Astrocyte of the spinal cord (primary cell): ENCODE data around the gene KIRREL2.
"Not testable (repeated sequence)": the region's sequence is repeated elsewhere in the genome, so short reads cannot be mapped to it uniquely, and the experiment has no call there.

ENCODE experiments used
- DNase-seq: peaks from one replicate; pipeline ENCODE4 v3.0.0; 2011; ENCODE audit warnings: low read depth, low spot score
- H3K4me3 ChIP-seq: 2 replicates; pipeline ENCODE4 v1.5.1; 2011; ENCODE audit warnings: low read depth, mild to moderate bottlenecking, low read length, moderate library complexity
- CTCF ChIP-seq: IDR thresholded peaks from 2 replicates; pipeline ENCODE4 v1.5.1; 2012; ENCODE audit warnings: low read depth, mild to moderate bottlenecking, low read length, inconsistent platforms
- in situ Hi-C: cut with HindIII; loops from 2 replicates; pipeline ENCODE4 v1.10.0; 2017; ENCODE audit warnings: low sequenced_read_pairs

KIRREL2 gene

GRCh38 chr19:35888398-35888797 lies 31.7 kb downstream of the KIRREL2 start:
- DNase-seq: no peak
- H3K4me3 ChIP-seq: no peak overlapping the region
- in situ Hi-C loops: no loop called here
- TF ChIP-seq CTCF: no peak

- H3K4me3 ChIP-seq: no peak overlapping the region
- TF ChIP-seq CTCF: no peak
- DNase-seq: no peak
- in situ Hi-C loops: no loop called here
Measured at GRCh38 chr19:35889370-35890112, 32.8 kb downstream of the KIRREL2 start.

GRCh38 chr19:35890113-35890650 lies 33.5 kb downstream of the KIRREL2 start:
- TF ChIP-seq CTCF: no peak
- no peak overlapping the region for H3K4me3 ChIP-seq
- DNase-seq: no peak
- in situ Hi-C loops: no loop called here

- in situ Hi-C loops, DNase-seq, H3K4me3 ChIP-seq: not testable (repeated sequence)
Measured at GRCh38 chr19:35891819-35892218, 35.1 kb downstream of the KIRREL2 start.

GRCh38 chr19:35894342-35894741 lies 37.6 kb downstream of the KIRREL2 start:
- no peak for TF ChIP-seq CTCF
- no peak for DNase-seq
- no peak overlapping the region for H3K4me3 ChIP-seq
- in situ Hi-C loops: no loop called here

- in situ Hi-C loops: no loop called here
- TF ChIP-seq CTCF: no peak
- H3K4me3 ChIP-seq: no peak overlapping the region
- DNase-seq: no peak
Measured at GRCh38 chr19:35895911-35896642, 39.4 kb downstream of the KIRREL2 start.

- no peak for TF ChIP-seq CTCF
- DNase-seq: no peak
- in situ Hi-C loops: no loop called here
- H3K4me3 ChIP-seq: no peak overlapping the region
Measured at GRCh38 chr19:35896643-35897040, 39.9 kb downstream of the KIRREL2 start.
